Mesenchymal stem cell (in vitro differentiated cells and primary cell): ENCODE measurements around the gene BIRC7.

Source experiments
- DNase-seq: peaks from one replicate; pipeline ENCODE4 v3.0.0-alpha.2; 2013
- H2AFZ ChIP-seq: one replicate; pipeline ENCODE4 v1.6.1; 2013; ENCODE audit warnings: low read depth, mild to moderate bottlenecking, control low read depth, inconsistent platforms, low read length, moderate library complexity
- H2AK5ac ChIP-seq: 2 replicates; pipeline ENCODE4 v1.6.1; 2013; ENCODE audit warnings: low read length, moderate library complexity, mild to moderate bottlenecking, inconsistent platforms; ENCODE audit not compliant: severe bottlenecking
- H2BK120ac ChIP-seq: one replicate; pipeline ENCODE4 v1.6.1; 2013; ENCODE audit warnings: low read depth, mild to moderate bottlenecking, inconsistent platforms, low read length, moderate library complexity
- H2BK12ac ChIP-seq, 2 experiments: one replicate each; pipeline ENCODE4 v1.6.1; 2013; ENCODE audit warnings: inconsistent platforms in 2 of 2, low read length in 2 of 2, mild to moderate bottlenecking in 2 of 2, moderate library complexity in 2 of 2, control low read depth in 1 of 2
- H2BK15ac ChIP-seq: one replicate; pipeline ENCODE4 v1.6.1; 2013; ENCODE audit warnings: mild to moderate bottlenecking, low read depth, inconsistent platforms; ENCODE audit not compliant: poor library complexity, severe bottlenecking
- H2BK5ac ChIP-seq: 2 replicates; pipeline ENCODE4 v1.6.1; 2013; ENCODE audit warnings: low read depth, mild to moderate bottlenecking, low read length, control low read depth, inconsistent platforms; ENCODE audit not compliant: poor library complexity, severe bottlenecking
- H3K14ac ChIP-seq, 2 experiments: one replicate each; pipeline ENCODE4 v1.6.1; 2013; ENCODE audit warnings: inconsistent platforms in 2 of 2, low read length in 2 of 2, control low read depth in 1 of 2, mild to moderate bottlenecking in 1 of 2, moderate library complexity in 1 of 2
- H3K18ac ChIP-seq, 2 experiments: one replicate each; pipeline ENCODE4 v1.6.1; 2013; ENCODE audit warnings: inconsistent platforms in 2 of 2, low read length in 2 of 2, control low read depth in 1 of 2, low read depth in 1 of 2, mild to moderate bottlenecking in 1 of 2
- H3K23ac ChIP-seq, 2 experiments: one replicate each; pipeline ENCODE4 v1.6.1; 2013; ENCODE audit warnings: inconsistent platforms in 2 of 2, low read length in 2 of 2, mild to moderate bottlenecking in 2 of 2, moderate library complexity in 2 of 2, control low read depth in 1 of 2
- H3K27ac ChIP-seq: 2 replicates; pipeline ENCODE4 v1.5.1; 2013; ENCODE audit warnings: mild to moderate bottlenecking, moderate library complexity, low read length, control low read depth, inconsistent platforms; ENCODE audit not compliant: poor library complexity, severe bottlenecking
- H3K27me3 ChIP-seq, 2 experiments: 2 replicates each; pipeline versions ENCODE4 v1.6.1 to v1.7.0; 2013; ENCODE audit warnings: low read length in 2 of 2, mild to moderate bottlenecking in 2 of 2, moderate library complexity in 2 of 2, control low read depth in 1 of 2, inconsistent platforms in 1 of 2; ENCODE audit not compliant: control insufficient read depth in 1 of 2, insufficient read depth in 1 of 2
- H3K36me3 ChIP-seq, 2 experiments: 2 replicates each; pipeline versions ENCODE4 v1.6.1 to v1.7.0; 2013; ENCODE audit warnings: low read length in 2 of 2, control low read depth in 1 of 2, inconsistent platforms in 1 of 2, low read depth in 1 of 2, mild to moderate bottlenecking in 1 of 2; ENCODE audit not compliant: insufficient read depth in 2 of 2, control insufficient read depth in 1 of 2
- H3K4ac ChIP-seq, 2 experiments: one replicate each; pipeline ENCODE4 v1.6.1; 2013; ENCODE audit warnings: inconsistent platforms in 2 of 2, low read length in 2 of 2, mild to moderate bottlenecking in 2 of 2, moderate library complexity in 2 of 2, control low read depth in 1 of 2, low read depth in 1 of 2
- H3K4me1 ChIP-seq: 2 replicates; pipeline ENCODE4 v1.6.1; 2013; ENCODE audit warnings: low read depth, low read length, control low read depth; ENCODE audit not compliant: control insufficient read depth, insufficient read depth
- H3K4me2 ChIP-seq: 2 replicates; pipeline ENCODE4 v1.6.1; 2013; ENCODE audit warnings: low read length, mild to moderate bottlenecking, inconsistent platforms; ENCODE audit not compliant: poor library complexity, severe bottlenecking
- H3K4me3 ChIP-seq, 2 experiments: 2 replicates each; pipeline versions ENCODE4 v1.5.1 to v1.7.0; 2013; ENCODE audit warnings: low read length in 2 of 2, mild to moderate bottlenecking in 2 of 2, control low read depth in 1 of 2, low read depth in 1 of 2; ENCODE audit not compliant: insufficient read depth in 1 of 2
- H3K79me1 ChIP-seq: replicated peaks from 2 replicates; pipeline ENCODE4 v1.6.1; 2013; ENCODE audit warnings: mild to moderate bottlenecking, control low read depth, low read length, inconsistent platforms; ENCODE audit not compliant: poor library complexity, severe bottlenecking
- H3K9ac ChIP-seq: 2 replicates; pipeline ENCODE4 v1.7.0; 2013; ENCODE audit warnings: mild to moderate bottlenecking, low read length, moderate library complexity
- H3K9me3 ChIP-seq: 2 replicates; pipeline ENCODE4 v1.7.0; 2013; ENCODE audit warnings: mild to moderate bottlenecking, low read length; ENCODE audit not compliant: control insufficient read depth
- H4K8ac ChIP-seq: one replicate; pipeline ENCODE4 v1.6.1; 2013; ENCODE audit warnings: inconsistent platforms, mild to moderate bottlenecking, low read length, moderate library complexity
- H4K91ac ChIP-seq: one replicate; pipeline ENCODE4 v1.6.1; 2013; ENCODE audit warnings: mild to moderate bottlenecking, low read length, inconsistent platforms
- WGBS: methylation state at CpG from one replicate; pipeline ENCODE4 v1.1.7; 2013; ENCODE audit warnings: mixed read lengths; 5-methylcytosine and 5-hydroxymethylcytosine counted together

BIRC7 gene

DNA sequence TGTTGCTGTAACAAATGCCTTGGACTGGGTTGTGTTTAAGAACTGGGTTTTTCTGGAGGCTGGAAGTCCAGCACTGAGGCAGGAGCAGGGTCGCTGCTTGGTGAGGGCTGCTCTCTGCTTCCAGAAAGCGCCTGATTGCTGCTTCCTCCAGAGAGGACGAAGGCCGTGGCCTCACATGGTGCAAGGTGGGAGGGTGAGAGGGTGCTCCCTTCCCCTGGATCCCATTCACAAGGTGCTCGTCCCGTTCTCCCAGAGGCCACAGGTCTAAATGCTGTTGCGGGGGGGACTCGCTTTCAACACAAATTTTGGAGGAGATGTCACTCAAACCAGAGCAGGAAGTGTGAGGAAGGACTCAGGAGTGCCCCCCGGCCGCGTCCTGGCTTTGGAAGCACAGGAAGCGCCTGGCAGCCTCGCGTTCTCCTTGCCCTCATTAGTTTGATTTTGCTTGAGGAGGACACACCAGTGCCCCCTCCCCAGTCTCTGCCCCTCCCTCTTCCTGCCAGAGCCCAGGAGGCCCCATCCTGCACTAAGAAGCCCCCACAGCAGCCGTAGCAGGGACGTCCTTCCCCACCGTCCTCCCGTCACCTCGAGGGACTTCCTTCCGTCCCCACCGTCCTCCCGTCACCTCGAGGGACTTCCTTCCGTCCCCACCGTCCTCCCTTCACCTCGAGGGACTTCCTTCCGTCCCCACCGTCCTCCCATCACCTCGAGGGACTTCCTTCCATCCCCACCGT is 26.3 kb downstream of the BIRC7 start:
- Histone ChIP-seq H3K36me3 (peaks cover 0 to 31% of the 10 kb centered on the region in 2 experiments), H2BK12ac (no peak overlapping the region), H3K4me3 (no peak overlapping the region), H2AFZ (no peak overlapping the region), H4K91ac (no peak overlapping the region), H3K27me3 (peaks cover 14 to 88% of the 10 kb centered on the region in 2 experiments), H3K23ac (no peak overlapping the region), H3K14ac (no peak overlapping the region), H2BK5ac (no peak overlapping the region), H3K4ac (no peak overlapping the region), H3K9me3 (no peaks in the 10 kb centered on the region), H4K8ac (no peak overlapping the region), H2AK5ac (no peak overlapping the region), H3K27ac (no peak overlapping the region), H3K79me1 (no peaks in the 10 kb centered on the region), H3K4me1 (peaks cover 39% of the 10 kb centered on the region), H3K4me2 (no peak overlapping the region), H3K9ac (no peak overlapping the region), H2BK120ac (no peak overlapping the region), H3K18ac (no peak overlapping the region), H2BK15ac (no peak overlapping the region)
- WGBS, result 75% methylated on average over 30 of the region's 30 CpGs
- DNase-seq, result no peak

DNA sequence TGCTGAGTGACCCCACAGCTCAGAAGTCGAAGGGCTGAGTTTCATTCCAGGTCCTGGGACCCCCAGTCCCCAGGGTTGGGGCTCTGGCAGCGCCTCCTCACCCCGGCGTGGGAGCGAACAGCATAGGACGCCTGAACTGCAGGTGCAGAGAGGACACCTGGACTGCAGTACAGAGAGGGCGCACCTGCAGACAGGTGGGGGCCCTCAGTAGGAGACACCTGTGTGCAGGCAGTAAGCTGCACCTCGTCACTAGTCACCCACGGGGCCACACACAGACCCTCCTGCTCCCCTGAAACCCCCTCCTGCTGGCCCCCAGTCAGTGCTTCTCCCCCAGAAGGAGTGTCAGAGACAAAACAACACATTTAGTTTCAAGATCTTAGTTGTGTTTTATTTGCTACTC is 27.1 kb downstream of the BIRC7 start:
- Histone ChIP-seq H3K4ac (no peak overlapping the region), H3K23ac (no peak overlapping the region), H3K18ac (no peak overlapping the region), H2BK120ac (no peak overlapping the region), H3K27ac (no peak overlapping the region), H3K4me3 (no peak overlapping the region), H3K4me2 (no peak overlapping the region), H3K27me3 (peaks cover 14 to 88% of the 10 kb centered on the region in 2 experiments), H4K91ac (no peak overlapping the region), H3K79me1 (no peaks in the 10 kb centered on the region), H3K9me3 (no peaks in the 10 kb centered on the region), H3K14ac (no peak overlapping the region), H2BK15ac (peak overlapping the region; percentile 37), H2AFZ (no peak overlapping the region), H2AK5ac (no peak overlapping the region), H2BK5ac (no peak overlapping the region), H3K9ac (no peak overlapping the region), H2BK12ac (no peak overlapping the region), H4K8ac (no peak overlapping the region), H3K36me3 (peaks cover 0 to 23% of the 10 kb centered on the region in 2 experiments), H3K4me1 (peaks cover 34% of the 10 kb centered on the region)
- WGBS, result 83% methylated on average over 9 of the region's 9 CpGs
- DNase-seq, result no peak

DNA sequence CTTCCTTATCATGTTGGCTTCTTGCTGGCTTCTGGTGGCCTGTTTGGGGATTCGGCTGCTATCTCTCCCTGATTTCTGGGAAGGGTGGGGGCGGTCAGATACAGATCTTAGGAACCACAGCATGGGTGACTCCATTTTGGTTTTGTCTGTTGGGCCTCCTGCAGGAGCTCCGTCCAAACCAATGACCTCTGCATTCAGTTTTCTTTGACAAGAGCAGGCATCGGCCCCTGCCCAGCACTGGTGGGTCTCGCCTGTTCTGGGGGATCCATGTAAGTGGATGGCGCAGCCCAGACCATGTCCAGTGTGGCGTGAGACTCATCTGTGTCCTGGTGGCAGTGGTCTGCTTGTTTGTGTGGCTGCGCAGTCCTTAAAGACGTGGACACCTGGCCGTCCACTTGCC is 28.3 kb downstream of the BIRC7 start:
- Histone ChIP-seq H2BK15ac (no peak overlapping the region), H3K27ac (no peak overlapping the region), H2AK5ac (peak overlapping the region; percentile 4), H3K4me2 (no peak overlapping the region), H3K9me3 (no peaks in the 10 kb centered on the region), H3K36me3 (peaks cover 0 to 13% of the 10 kb centered on the region in 2 experiments), H3K4me1 (peaks cover 38% of the 10 kb centered on the region), H2AFZ (no peak overlapping the region), H3K9ac (no peak overlapping the region), H3K27me3 (peaks cover 14 to 88% of the 10 kb centered on the region in 2 experiments), H3K23ac (no peak overlapping the region), H2BK120ac (no peak overlapping the region), H3K18ac (no peak overlapping the region), H3K4me3 (no peak overlapping the region), H3K4ac (no peak overlapping the region), H4K8ac (no peak overlapping the region), H2BK12ac (no peak overlapping the region), H4K91ac (no peak overlapping the region), H3K79me1 (no peaks in the 10 kb centered on the region), H3K14ac (no peak overlapping the region), H2BK5ac (no peak overlapping the region)
- 93% methylated on average over 10 of the region's 10 CpGs for WGBS
- no peak for DNase-seq

DNA sequence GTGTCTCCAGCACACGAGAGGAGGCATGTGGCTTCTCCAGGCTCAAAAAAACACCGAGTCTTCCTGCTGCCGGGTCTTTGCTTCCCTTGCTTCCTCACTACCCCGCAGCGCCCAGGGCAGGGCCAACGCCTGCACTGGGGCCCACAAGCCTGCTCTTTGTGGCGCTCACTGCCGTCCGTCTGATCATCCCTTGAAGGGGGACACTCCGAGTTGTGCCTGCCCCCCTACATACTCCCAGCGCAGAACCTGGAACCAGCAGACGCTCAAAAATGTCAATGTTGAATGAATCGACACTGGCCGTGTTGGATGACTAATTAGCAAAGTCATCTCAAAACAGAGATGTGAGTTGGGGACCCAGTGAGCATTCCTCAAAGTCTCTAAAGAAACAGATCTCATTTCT is 28.8 kb downstream of the BIRC7 start:
- Histone ChIP-seq H2BK5ac (no peak overlapping the region), H2AFZ (no peak overlapping the region), H2BK120ac (no peak overlapping the region), H3K79me1 (no peaks in the 10 kb centered on the region), H3K27ac (no peak overlapping the region), H3K14ac (no peak overlapping the region), H3K27me3 (peaks cover 14 to 88% of the 10 kb centered on the region in 2 experiments), H3K4ac (no peak overlapping the region), H3K18ac (no peak overlapping the region), H4K91ac (no peak overlapping the region), H3K23ac (no peak overlapping the region), H3K9ac (no peak overlapping the region), H2AK5ac (no peak overlapping the region), H3K9me3 (no peaks in the 10 kb centered on the region), H2BK15ac (no peak overlapping the region), H2BK12ac (no peak overlapping the region), H3K4me1 (peaks cover 43% of the 10 kb centered on the region), H3K4me3 (no peak overlapping the region), H3K36me3 (peaks cover 0 to 12% of the 10 kb centered on the region in 2 experiments), H3K4me2 (no peak overlapping the region), H4K8ac (no peak overlapping the region)
- WGBS, result 86% methylated on average over 14 of the region's 14 CpGs
- DNase-seq, result no peak
